Heart left ventricle (tissue), 13 donors: Measurements from ENCODE around the gene PSMB4.

ENCODE experiments used
- POLR2A ChIP-seq, 2 donors: fragments of 450-650 bp; IDR thresholded peaks; one replicate each; pipeline ENCODE4 v1.6.1; 2017; ENCODE audit warnings: antibody characterized with exemption in 2 of 2, mild to moderate bottlenecking in 2 of 2, moderate library complexity in 2 of 2
- TF ChIP-seq, protein P1 (sequence below), 12 donors: fragments of 200-600 bp; sonication (generic) in 4 of 12; IDR thresholded peaks; one replicate each; pipeline versions ENCODE4 v1.5.0 to v1.8.0; 2018 to 2022; ENCODE audit warnings: antibody characterized with exemption in 12 of 12, mild to moderate bottlenecking in 5 of 12
- donor health status: ischemic (EF 13 %, LVEDD 7.1; RV severe dilation, severe dysfunction).
- donor health status: DM: no; HTN: yes; CAD: no.
- donor health status: DM: no; HTN: no; CAD: no.
- donor health status: ischemic (EF 25% LVEDD 6.9; RV normal size, moderate dysfunction).
- donor health status: ischemic (EF 25% LVEDD 5.7; RV mildly dilated, moderate dysfunction).
- donor health status: ischemic (EF 35%, LVEDD 5.7; RV mildly dilated, moderate dysfunction).
- donor health status: nonischemic (EF 11% LVEDD 7.7; RV severe dilation, severe dysfunction).
- donor health status: DM: yes; HTN: yes; CAD: no.
- donor health status: PGD.
- donor health status: ischemic (EF 29% LVEDD 5.4; RV normal size, mild dysfunction).
- donor health status: nonischemic (EF 23%, LVEDD 6.1; RV moderate dilation, normal function).

DNA sequence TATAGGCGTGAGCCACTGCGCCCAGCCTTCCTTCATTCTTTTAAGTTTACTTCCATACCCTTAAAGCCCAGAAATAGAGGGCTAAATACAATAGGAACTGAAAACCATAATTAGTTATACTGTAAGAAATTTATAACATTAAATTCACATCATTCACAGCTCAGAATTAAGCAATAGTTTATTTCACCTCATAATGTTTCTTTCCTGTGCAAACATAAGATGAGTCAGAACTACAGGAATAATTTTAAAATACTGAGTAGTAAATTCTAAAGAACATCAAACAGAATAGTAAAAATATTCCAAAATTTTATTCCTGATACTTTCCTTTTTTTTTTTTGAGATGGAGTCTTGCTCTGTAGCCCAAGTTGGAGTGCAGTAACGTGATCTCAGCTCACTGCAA, 35.8 kb downstream of the PSMB4 start:
- TF ChIP-seq, protein P1, sequence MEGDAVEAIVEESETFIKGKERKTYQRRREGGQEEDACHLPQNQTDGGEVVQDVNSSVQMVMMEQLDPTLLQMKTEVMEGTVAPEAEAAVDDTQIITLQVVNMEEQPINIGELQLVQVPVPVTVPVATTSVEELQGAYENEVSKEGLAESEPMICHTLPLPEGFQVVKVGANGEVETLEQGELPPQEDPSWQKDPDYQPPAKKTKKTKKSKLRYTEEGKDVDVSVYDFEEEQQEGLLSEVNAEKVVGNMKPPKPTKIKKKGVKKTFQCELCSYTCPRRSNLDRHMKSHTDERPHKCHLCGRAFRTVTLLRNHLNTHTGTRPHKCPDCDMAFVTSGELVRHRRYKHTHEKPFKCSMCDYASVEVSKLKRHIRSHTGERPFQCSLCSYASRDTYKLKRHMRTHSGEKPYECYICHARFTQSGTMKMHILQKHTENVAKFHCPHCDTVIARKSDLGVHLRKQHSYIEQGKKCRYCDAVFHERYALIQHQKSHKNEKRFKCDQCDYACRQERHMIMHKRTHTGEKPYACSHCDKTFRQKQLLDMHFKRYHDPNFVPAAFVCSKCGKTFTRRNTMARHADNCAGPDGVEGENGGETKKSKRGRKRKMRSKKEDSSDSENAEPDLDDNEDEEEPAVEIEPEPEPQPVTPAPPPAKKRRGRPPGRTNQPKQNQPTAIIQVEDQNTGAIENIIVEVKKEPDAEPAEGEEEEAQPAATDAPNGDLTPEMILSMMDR (IDR thresholded peaks at IDR 0.05): no peak
- no peak for TF ChIP-seq POLR2A (IDR thresholded peaks at IDR 0.05)
